HG03354 (cell line): ENCODE data around the gene HEMGN.
"Not testable (repeated sequence)": the region's sequence is repeated elsewhere in the genome, so short reads cannot be mapped to it uniquely, and the experiment has no call there.

Source experiments
- ATAC-seq: cut with Tn5 transposase; IDR thresholded peaks from one replicate; pipeline ENCODE4 v1.9.1; 2021; ENCODE audit warnings: mild to moderate bottlenecking; ENCODE audit not compliant: unreplicated experiment, poor library complexity, severe bottlenecking

The HEMGN gene

GRCh38 chr9:97969014-97969413, 31.0 kb upstream of the HEMGN start:
- no peak for ATAC-seq

- no peak for ATAC-seq
Measured at GRCh38 chr9:97966493-97966892, 28.5 kb upstream of the HEMGN start.

GRCh38 chr9:97964901-97965300, 26.9 kb upstream of the HEMGN start:
- ATAC-seq: no peak

GRCh38 chr9:97963232-97963631, 25.3 kb upstream of the HEMGN start:
- ATAC-seq: no peak

GRCh38 chr9:97962575-97962974, 24.6 kb upstream of the HEMGN start:
- ATAC-seq: no peak

GRCh38 chr9:97962136-97962535, 24.2 kb upstream of the HEMGN start:
- ATAC-seq: no peak

- ATAC-seq: no peak
Measured at GRCh38 chr9:97961361-97961760, 23.4 kb upstream of the HEMGN start.

GRCh38 chr9:97960678-97961328, 22.8 kb upstream of the HEMGN start:
- ATAC-seq: not testable (repeated sequence)

GRCh38 chr9:97959585-97959984, 21.6 kb upstream of the HEMGN start:
- no peak for ATAC-seq

GRCh38 chr9:97958812-97959511, 21.0 kb upstream of the HEMGN start:
- no peak for ATAC-seq

GRCh38 chr9:97956331-97956730, 18.4 kb upstream of the HEMGN start:
- ATAC-seq: no peak

- peak; percentile 79 for ATAC-seq
Measured at GRCh38 chr9:97954550-97954989, 16.6 kb upstream of the HEMGN start.

- not testable (repeated sequence) for ATAC-seq
Measured at GRCh38 chr9:97950873-97951272, 12.9 kb upstream of the HEMGN start.

GRCh38 chr9:97947094-97947493, 9.1 kb upstream of the HEMGN start:
- not testable (repeated sequence) for ATAC-seq

- not testable (repeated sequence) for ATAC-seq
Measured at GRCh38 chr9:97945470-97945869, 7.5 kb upstream of the HEMGN start.

GRCh38 chr9:97944612-97945011, 6.6 kb upstream of the HEMGN start:
- ATAC-seq: no peak

- no peak for ATAC-seq
Measured at GRCh38 chr9:97943308-97943855, 5.4 kb upstream of the HEMGN start.

- no peak for ATAC-seq
Measured at GRCh38 chr9:97941323-97941722, 3.4 kb upstream of the HEMGN start.

- ATAC-seq: no peak
Measured at GRCh38 chr9:97940741-97941140, 2.8 kb upstream of the HEMGN start.

GRCh38 chr9:97940233-97940632, 2.3 kb upstream of the HEMGN start:
- ATAC-seq: no peak

- no peak for ATAC-seq
Measured at GRCh38 chr9:97936998-97937397, 974 bp downstream of the HEMGN start.
